ENCODE results near the gene OR2T27.

DNA sequence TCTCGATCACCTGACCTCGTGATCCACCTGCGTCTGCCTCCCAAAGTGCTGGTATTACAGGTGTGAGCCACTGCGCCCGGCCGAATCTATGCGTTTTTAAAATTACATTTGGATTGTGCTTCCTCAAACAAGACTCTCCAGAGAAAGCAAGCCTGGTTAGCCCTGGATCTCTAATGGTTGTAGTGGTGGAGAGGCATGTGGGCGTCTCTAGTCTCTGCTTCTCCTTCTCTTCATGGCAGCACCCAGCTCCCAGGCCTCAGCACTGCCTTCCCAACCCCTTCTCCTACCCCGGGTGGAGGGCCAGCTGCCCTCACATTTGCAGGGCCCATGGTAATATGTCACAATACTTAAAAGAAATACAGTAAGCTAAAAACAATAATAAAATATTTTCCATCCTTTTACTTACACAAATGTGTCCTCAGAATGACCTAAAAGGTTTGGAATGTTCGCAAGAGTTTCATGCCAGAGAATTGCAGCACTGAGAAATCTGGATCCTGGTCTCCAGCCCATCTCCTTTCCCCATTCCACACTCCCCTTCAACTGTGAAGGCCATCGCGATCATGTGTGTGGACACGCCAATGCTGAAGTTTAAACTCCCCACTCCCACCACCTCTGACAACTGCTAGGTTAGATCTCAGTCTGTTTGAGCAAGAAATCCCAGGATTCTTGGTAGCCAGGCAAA is 40.3 kb upstream of the OR2T27 start:
- TF ChIP-seq, protein P1, sequence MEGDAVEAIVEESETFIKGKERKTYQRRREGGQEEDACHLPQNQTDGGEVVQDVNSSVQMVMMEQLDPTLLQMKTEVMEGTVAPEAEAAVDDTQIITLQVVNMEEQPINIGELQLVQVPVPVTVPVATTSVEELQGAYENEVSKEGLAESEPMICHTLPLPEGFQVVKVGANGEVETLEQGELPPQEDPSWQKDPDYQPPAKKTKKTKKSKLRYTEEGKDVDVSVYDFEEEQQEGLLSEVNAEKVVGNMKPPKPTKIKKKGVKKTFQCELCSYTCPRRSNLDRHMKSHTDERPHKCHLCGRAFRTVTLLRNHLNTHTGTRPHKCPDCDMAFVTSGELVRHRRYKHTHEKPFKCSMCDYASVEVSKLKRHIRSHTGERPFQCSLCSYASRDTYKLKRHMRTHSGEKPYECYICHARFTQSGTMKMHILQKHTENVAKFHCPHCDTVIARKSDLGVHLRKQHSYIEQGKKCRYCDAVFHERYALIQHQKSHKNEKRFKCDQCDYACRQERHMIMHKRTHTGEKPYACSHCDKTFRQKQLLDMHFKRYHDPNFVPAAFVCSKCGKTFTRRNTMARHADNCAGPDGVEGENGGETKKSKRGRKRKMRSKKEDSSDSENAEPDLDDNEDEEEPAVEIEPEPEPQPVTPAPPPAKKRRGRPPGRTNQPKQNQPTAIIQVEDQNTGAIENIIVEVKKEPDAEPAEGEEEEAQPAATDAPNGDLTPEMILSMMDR (IDR thresholded peaks at IDR 0.05), result no peak
- TF ChIP-seq POLR2A (IDR thresholded peaks at IDR 0.05), result no peak

Data from gastroesophageal sphincter (tissue), 3 donors.